Measurements from ENCODE around the gene OAF.

The OAF gene

DNA sequence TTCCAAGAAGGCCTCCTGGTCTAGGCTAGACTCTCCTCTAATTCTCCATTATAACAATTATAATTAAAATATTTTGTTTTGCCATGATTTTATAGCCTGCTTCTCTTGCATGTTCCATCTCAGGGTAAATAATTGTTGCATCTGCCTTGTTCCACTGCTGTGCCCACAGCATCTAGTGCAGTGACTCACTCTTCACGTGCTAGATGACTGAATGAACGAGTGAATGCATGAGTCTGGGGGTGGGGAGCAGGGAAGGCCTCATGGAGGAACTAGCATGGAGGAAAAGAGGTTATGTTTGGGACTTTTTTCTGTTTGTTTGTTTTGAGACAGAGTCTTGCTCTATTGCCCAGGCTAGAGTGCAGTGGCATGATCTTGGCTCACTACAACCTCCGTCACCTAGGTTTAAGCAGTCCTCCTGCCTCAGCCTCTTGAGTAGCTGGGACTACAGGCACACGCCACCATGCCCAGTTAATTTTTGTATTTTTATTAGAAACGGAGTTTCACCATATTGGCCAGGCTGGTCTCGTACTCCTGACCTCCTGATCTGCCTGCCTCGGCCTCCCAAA, 5.2 kb upstream of the OAF start:
- no peak for DNase-seq

DNA sequence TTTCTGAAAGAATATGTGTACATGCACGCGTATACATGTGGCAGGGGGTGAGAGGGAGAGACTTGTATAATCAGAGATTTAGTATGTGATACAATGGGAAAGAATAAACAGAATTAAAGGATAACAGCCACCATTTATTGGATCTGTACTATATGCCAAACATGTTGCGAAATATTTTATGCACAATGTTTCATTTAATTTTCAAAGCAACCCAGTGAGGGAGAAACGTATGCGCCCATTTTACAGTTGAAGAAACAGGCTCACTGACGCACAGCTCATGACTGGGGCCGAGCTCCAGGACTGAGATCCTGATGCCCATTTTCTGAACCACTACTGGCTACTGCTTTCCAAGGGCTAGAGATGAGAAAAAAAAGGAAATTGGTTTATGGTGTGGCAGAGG, 3.3 kb upstream of the OAF start:
- no peak for DNase-seq

DNA sequence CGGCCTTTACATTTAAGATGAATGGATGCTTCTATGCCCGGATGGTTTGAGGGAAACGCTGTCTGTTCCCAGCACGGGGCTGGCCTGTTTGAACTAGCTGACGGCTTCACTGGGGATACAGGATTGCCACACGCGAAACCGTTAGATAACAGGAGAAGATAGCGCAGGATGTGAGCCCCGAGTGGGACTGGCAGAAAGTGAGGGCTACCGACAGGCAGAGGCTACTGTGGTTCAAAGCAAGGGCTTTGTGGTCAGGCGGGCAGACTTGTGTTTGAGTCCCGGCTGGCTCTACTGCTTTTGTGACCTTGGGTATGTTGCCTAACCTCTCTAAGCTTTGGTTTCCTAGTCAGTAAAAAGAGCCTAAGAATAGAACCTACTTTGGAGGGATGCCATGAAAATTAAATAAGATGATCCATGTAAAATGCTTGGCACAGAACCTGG, 2.8 kb upstream of the OAF start:
- peak; percentile 53 for DNase-seq

DNA sequence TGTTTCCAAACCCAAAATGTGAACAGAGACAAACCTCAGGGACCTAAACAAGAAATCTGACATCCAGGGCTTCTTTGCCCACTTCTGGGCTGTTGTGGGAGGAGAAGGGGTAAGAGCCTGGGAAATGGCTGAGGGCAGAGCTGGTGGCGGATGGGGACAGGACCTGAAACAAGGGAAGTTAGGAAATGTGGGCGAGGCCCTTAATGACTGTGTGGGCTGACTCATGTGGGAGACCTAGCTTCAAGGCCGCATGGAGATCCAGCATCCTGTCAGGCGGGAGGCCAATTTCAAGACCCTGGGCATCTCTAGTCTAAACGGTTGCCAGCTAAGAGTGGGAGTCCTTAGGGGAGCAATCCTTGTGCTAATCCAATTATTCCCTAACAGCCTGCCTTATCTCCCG, 2.1 kb upstream of the OAF start:
- DNase-seq = no peak

DNA sequence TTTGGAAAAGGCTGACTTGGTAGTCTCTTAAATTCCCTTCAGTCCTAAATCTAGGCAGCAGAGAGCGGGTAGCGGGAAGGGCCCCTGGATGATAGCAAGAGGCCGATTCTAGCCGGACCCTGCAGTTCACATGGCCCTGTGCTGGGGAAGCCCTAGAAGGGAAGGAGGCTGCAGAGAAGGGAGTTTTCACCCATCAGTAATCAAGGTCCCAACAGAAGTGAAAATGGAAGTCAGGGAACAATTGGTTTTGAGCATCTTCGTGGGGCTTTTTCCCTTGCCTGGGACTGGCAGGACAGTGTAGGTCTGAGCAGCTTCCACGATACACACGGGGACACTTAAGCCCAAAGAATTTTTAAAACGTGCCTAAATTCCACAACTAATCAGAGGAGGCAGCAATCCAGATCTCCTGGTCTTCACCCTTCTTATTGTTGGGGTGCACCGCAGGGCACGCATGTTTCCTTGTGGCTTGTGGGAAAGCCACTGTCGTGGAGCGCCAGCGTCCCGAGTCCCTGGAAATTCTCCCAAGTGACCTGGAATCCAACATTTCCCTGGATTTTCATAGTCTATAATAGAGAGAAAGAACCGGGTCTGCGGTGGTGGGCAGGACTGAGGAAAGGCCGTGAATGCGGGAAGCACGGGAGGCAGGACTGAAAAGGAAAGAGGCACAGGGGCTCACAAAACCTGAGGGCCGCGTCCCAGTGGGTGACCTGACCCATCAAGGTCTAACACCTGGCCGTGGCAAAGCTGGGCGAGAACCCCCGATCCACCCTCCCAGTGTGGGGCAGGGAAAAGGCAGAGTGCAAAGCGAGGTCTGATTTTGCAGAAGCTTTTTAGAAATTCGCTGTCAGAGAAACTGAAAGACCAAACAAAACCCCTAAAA, 846 bp upstream of the OAF start:
- no peak for DNase-seq

DNA sequence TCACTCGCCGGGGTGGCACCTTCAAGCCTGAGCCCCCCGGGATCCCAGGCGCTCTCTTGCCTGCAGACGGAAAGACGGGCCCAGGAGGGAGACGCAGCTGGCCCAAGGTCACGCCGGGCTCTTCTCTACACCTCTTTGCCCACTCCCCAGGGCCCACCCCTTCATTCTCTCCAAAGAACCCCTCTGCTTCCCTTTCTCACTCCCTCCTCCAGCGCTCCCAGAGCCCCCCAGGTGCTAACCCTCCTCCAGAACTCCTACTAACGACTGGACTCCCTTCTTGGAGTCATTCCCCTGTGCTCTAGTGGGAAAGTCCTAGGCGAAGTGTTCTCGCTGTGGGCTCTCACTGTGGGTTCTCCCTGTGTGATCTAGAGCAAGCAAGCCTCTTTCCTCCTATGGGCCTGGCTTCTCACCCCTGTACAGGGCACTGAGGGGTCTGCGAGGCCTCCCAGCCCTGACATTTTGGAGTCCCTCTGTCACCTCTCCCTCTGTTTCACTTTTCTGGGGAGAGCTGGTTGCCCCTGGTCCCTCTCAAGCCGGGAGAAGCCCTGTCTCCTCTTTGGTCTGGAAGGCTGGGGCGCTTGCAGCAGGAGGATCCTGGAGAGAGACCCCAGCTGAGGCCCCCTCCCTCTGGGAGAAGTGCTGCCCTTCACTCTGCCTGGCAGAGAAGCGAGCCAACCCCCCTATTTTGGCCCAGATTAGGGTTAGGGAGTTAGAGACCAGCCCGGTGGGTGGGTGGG, 858 bp downstream of the OAF start:
- no peak for DNase-seq

DNA sequence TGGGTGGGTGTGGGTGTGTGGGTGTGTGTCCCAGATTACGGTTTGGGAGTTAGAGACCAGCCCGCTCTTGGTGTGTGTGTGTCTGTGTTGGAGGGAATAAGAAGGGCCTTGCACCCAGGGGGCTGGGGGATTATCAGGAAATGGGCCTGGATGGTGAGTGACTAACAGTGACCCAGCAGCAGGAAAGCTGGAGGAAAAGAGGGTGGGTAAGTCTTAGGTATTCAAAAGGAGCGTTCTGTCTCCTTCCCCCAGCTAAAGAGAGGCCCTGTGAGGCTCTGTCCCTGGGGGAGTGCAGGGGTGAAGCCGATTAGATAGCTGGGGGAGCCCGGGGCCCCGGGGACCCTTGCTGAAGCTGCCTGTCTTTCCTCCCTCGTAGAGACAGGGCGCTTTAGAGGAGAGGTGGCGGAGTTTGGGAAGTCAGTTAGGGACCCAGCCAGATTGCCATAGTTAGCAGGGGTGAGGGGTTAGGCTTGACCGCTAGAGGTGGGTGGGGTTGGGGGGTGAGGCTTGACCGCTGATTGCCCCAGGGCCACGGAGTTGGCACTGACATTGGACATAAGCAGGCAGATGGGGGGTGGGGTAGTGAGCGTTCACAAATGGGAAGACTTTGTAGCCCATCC, 1.5 kb downstream of the OAF start:
- DNase-seq = no peak

DNA sequence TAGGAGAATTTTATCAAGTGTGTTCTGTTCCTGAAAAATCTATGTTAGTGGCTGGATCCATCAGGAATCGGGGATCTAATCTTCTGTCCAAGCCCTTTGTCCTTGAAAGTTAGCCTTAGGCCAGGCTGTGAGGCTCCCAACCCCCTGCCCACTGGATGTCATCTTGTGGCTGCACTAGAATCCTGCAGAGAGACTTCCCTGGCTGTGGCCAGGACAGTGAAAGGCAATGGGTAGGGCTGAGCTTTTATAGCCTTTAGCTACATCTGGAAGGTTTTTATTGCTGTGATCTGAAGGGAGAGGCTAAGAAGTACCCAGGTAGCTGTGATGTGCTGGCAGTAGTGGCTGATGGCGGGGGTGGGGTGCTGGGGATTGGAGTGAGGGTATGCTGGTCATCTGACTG, 2.1 kb downstream of the OAF start:
- DNase-seq = no peak

DNA sequence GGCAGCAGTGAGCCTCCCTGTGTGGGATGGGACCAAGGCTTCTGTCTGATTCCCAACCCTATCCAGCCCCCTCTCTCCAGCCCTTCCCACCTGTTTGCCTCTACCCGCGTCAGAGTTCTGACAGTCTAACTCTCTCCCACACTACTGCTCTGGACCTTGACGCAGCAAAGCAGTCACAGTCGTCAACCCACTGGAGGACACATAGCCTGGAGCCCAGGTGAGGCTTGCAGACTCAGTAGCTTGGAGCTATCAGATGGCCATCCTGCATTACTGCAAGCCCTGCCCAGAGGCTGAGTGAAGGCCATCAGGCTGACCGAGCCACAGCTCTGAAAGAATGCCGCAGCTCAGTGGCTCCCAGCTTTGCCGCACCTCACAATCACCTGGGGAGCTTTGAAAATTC, 3.7 kb downstream of the OAF start:
- no peak for DNase-seq

DNA sequence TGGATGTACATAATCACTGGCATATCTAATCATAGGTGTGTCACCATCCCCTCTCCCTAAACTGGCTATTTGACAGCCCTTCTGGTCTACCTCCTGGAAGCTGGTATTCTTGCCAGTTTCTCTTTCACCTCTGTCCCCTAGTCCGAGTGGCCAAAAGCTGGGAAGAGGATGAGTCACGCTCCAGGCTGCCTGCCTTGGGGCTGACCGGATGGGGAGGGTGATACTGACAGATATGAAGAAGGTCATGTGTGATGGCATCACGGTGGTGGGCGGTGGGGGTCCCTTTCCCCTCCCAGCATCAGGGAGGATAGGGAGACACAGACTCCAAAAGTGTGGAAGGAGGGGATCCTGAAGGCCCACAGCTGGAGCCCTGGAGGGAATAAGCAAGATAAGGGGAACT, 4.8 kb downstream of the OAF start:
- no peak for DNase-seq

DNA sequence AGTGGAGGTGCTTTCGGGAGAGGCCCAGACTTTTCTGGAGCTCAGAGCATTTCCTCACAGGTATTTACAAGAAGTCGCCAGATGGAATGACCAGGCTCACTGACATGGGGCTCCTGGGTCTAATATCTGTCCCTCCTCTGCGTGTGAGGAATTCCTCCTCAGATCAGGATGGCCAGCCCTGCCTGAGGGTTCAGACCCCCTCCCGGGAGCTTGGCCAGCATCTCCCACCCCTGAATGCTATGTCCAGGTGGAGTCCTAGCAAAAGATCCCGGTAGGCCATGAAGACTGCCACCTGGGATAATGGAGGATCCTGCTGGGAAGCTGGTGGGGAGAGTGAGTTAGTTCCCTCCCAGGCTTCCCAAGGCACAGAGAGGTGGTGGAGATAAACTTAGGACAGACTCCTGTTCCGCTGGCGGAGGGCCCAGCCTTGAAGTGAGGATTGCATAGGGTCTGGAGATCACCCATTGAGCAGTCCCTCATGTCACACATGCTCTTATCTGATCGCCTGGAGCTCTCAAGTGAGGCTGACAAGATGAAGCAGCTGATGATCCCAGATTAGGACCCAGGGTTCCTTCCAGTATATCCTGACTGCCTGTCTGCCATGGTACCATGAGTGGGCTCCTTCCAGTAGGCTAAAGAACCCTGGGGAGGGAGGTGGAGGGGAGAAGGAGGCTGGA, 5.7 kb downstream of the OAF start:
- DNase-seq = no peak

DNA sequence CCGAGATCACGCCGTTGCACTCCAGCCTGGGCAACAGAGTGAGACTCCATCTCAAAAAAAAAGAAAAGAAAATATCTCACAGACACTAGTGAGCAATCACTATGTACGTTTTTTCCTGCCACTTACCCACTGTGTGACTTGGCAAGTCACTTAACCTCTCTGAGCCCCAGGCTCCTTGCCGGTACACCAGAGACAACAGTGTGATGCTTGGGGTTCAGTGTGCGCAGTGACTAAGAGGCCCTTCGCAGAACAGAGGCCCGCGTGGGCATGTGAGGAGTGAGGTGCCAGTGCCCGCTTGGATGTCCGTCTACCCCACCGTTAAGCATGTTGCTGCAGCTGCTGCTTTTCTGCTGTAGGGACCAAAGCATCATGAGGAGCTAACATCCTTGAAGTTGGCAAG, 6.7 kb downstream of the OAF start:
- no peak for DNase-seq

DNA sequence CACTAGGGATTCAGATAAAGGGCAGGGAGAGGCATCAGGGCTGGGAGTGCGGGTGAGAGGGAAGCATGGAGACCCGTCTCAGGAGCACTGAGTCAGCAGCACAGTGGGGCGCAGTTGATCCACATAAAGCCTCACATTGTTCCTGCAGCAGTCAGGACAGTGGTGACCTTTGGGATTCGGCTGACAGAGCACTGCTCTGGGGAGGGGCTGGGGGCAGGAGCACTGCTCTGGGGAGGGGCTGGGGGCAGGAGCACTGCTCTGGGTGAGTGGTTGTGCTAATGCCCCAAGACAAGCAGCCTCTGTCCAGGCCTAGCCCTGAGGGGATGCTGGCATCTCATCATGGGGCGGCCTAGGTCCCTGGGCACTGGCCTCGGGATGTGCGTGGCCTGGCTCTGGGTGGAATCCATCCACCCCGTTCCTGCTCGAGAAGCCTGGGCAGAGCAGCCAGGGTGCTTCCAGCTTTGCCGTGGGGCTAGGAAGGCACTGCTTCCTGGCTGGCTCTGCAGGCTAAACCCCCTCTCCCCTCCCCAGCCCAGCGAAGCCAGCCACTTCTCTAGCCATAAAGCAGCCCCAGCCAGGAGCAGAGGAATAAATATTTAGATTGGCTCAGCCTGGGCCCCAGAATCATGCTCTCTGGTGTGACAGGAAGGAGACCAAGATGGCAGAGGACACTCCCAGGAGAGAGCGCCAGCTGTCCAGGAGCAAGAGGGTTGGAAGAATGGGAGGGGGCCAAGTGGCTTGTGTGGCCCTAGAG, 7.3 kb downstream of the OAF start:
- peak; percentile 70 for DNase-seq

DNA sequence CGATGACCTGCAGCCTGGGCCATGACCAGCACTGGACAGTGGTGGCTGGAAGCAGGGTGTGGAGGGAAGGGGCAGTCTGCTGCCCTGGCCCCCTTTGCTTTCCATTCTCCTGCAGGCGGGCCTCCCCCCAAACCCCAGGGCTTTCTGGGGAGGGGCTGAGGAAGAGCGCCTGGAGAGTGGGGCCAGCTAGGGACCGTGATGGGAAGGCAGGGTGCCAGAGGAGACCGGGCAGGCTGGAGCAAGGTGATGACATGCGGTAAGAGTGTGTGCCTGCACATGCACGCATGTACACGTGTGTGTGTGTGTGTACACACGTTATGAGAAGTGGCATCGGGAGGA, 7.8 kb downstream of the OAF start:
- no peak for DNase-seq

DNA sequence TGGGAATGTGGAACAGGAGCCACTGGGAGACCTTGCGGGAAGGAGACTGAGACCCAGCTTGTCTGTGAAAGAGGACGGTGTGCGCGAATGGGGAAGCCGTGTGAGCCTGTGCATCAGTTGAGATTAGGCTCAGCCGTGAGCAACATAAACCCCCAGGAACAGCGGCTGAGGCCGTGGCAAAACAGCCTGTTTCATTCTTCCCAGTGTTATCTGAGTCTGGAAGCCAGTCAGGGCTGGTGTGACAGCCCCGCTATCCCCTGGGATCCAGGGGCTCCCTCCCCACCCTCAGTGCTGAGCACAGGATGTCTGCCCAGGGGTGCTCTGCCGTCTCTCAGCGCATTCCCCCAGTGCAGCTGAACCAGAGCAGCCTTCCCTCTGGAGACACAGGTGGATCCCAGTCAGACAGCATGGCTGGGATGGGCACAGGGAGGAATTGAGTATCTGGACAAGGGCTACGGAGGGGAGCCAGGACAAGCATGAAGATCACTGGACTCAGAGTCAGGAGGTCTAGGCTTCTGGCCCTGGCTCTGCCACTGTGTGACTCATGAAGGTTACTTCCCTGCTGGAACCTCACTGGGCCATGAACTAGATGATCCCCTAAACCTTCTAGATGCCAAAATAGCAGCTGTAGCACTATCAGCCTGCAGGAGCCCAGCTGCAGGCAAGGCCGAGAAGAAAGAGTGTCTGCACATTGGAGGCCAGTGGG, 8.6 kb downstream of the OAF start:
- no peak for DNase-seq

DNA sequence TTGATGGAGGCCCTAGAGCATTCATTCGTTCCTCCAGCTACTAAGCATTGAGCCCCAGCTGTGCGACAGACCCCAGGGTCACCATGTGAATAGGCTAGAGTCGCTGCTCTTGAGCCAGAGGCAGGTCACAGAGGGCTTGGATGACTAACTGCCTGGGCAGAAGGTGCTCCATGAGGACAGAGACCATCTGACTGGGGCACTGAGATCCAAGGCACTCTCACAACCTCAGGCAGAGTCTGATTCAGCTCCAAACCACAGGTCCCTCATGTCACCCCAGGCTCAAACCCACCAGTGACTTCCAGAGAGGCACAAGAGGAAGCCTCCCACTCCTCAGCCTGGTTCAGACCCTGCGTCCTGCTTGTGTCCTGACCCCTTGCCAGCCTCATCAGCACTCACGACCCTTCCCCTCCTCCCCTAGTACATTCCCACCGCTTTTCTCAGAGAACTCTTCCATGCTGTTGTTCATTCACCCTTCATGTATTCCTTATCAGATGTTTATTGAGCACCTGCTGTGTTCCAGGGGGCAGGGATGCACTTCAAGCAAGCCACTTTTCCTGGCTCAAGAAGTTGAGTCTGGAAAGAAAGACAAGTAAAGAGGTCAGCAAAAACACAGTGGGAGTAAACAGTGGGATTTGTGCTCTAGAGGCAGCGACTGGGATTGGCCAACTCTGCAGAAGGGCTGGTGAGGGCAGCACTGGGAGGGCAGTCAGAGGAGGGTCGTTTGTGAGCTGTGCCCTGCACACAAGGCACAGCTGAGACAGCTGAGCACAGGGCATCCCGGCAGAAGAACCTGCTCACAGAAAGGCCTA, 9.3 kb downstream of the OAF start:
- no peak for DNase-seq

DNA sequence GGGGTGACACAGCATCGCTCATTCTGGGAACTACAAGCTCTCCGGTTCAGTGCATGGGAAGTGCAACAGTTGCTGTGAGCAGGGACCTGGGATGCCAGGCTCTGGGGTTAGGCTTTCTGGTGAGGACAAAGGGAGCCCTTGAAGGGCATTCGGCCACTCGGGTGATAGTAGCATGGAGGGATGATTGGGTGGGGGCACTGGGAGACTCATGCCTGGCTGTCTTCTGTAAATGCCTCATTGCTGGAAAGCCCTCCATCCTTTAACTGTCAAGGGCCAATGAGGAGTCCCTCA, 9.9 kb downstream of the OAF start:
- no peak for DNase-seq

DNA sequence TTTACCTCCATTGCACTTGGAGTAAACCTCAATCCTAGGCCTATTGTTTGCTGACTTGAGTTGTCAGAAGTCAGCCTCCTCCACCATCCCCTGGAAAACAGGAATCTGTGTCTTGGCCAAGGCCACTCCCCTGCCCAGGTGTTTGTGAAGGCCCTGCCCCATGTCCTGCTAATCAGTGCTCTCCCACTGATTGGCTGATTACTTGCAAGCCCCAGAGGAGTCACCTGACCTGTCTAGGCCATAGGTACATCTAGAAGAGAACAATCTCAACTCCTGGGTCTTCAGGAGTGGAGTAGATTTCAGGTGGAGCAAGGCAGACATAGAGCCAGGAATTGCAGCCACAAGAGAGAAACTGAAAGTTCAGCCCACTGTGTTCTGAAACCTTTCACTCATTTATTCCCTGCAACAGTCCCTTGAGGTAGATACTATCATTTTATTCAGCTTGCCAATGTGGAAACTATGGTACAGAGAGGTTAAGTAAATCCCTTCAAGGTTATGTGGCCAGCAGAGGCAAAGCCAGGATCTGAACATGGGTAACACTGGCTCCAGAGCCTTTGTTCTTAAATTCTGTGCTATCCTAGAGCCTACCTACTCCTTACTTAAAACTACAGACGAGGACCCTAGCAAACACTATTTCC, 10.4 kb downstream of the OAF start:
- no peak for DNase-seq

DNA sequence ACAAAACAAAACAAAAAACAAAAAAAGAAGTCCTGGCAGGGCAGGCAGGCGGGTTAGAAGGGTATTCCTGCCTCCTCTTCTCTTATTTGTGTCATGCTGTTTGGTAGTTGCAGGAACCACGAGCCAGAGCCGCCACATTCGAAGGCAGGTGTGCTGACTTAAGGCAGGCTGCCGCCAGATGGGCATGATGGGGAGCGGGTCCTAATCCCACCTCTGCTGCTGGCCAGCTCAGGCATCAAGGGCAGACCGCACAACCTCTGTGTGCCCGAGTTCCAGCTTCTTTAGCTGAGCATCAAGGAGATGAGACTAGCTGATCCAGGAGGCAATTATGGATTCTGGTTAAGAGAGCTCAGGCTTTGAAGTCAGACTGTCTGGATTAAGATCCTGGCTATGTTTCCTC, 12.1 kb downstream of the OAF start:
- no peak for DNase-seq

DNA sequence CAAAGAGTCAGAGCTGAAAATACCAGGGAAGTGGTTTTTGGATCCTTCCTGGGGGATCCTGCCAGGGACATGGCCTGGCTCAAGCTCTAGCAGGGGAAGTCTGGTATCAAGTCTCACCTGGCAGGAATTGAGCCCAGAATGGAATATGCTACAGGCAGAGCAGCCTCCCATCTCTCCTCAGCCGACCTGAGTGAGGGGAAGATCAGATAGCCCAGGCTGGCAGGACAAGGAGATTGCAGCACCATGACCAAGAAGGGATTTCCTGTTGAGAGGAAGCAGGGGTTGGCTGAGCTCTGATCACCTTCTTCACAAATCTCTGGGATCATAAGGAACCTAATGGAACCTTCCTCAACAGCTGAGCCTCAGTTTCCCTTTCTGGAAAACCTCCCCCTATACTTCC, 13.0 kb downstream of the OAF start:
- no peak for DNase-seq

DNA sequence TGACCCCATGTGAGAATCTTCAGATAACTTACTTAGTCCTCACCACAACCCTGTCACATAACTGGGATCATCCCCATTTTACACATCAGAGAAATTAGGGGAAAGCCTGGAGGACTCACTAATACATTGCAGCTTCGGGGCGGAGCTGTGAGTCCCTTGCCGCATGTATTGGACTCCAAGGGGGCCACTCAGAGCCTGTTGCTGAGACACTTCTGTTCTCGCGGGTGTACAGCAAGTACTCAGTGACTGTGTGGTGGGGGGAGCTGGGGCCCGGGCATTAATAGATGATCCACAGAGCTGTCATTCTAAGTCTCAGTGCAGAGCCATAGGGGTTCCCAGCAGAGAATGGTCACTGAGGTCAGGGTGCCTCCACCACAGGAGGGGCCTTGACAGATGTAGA, 13.5 kb downstream of the OAF start:
- DNase-seq = no peak

Measured in midbrain (tissue), 1 donor.